Kidney (tissue), 14 donors: ENCODE data around the gene SEC14L6. TPM values are rescaled to one million over a fixed set of nuclear protein-coding genes. Genes with fewer than 3 reads are reported as not detected.

Experiments
- DNase-seq, 5 donors: peaks; one replicate each; pipeline ENCODE4 v3.0.0-alpha.2; 2013 to 2020
- FAIRE-seq: peaks from 2 replicates; lab custom pipeline; 2012; peaks lifted over from hg19 to GRCh38; lab: Jason Lieb, UNC
- H3K27ac ChIP-seq, 2 donors: one replicate each; pipeline ENCODE4 v1.7.0; 2013; ENCODE audit warnings: low read depth in 2 of 2, low read length in 2 of 2, inconsistent platforms in 1 of 2
- H3K27me3 ChIP-seq: one replicate; pipeline ENCODE4 v1.7.1; 2013; ENCODE audit warnings: low read length, inconsistent platforms; ENCODE audit not compliant: control insufficient read depth, insufficient read depth
- H3K36me3 ChIP-seq, 3 donors: one replicate each; pipeline versions ENCODE4 v1.7.0 to v1.7.1; 2013; ENCODE audit warnings: low read length in 3 of 3, control low read depth in 1 of 3, inconsistent platforms in 1 of 3; ENCODE audit not compliant: insufficient read depth in 3 of 3, control insufficient read depth in 2 of 3
- H3K4me1 ChIP-seq, 3 donors: one replicate each; pipeline versions ENCODE4 v1.7.0 to v1.7.1; 2013; ENCODE audit warnings: low read length in 3 of 3, inconsistent platforms in 1 of 3, low read depth in 1 of 3; ENCODE audit not compliant: control insufficient read depth in 2 of 3, insufficient read depth in 2 of 3
- H3K4me3 ChIP-seq, 3 donors: one replicate each; pipeline versions ENCODE4 v1.7.0 to v1.8.1; 2013; ENCODE audit warnings: low read length in 3 of 3, control low read depth in 1 of 3, inconsistent platforms in 1 of 3
- H3K9ac ChIP-seq, 3 donors: one replicate each; pipeline versions ENCODE4 v1.7.0 to v1.7.1; 2013; ENCODE audit warnings: low read length in 3 of 3, control low read depth in 1 of 3, inconsistent platforms in 1 of 3
- H3K9me3 ChIP-seq, 3 donors: one replicate each; pipeline versions ENCODE4 v1.7.0 to v1.7.1; 2013; ENCODE audit warnings: low read length in 3 of 3, control low read depth in 1 of 3, inconsistent platforms in 1 of 3; ENCODE audit not compliant: control insufficient read depth in 2 of 3, insufficient read depth in 1 of 3
- CTCF ChIP-seq: IDR thresholded peaks from 3 replicates; pipeline ENCODE4 v1.5.1; 2012; ENCODE audit warnings: mild to moderate bottlenecking, moderate library complexity, borderline replicate concordance; ENCODE audit not compliant: insufficient read depth; ENCODE audit errors: extremely low read depth
- intact Hi-C: fragments of 100-400 bp; cut with DNase I; formaldehyde crosslinking; loops from one replicate; pipeline ENCODE4 v1.11.1; 2022
- polyA plus RNA-seq: library from polyadenylated mRNA; stranded (reverse); fragments of 350-450 nt; fragmentation: Illumina TruSeq; extraction: RNeasy Lipid Tissue Mini Kit (QIAGEN cat#74804); gene quantifications from one replicate; pipeline ENCODE4 v1.2.3, GENCODE V29; 2014; ENCODE audit warnings: low read depth, low replicate concordance; ENCODE audit not compliant: insufficient read depth
- total RNA-seq: library from RNA; stranded (reverse); fragmentation: NEBNext Ultra II Directional; extraction: Animal tissue kit (Norgen Biotek cat#: 25700); gene quantifications from one replicate; pipeline ENCODE4 v1.2.1, GENCODE V29; 2021
- donor health status: control.
- donor health status: control.
- donor health status: control.
- donor health status: control.
- donor health status: control.
- donor health status: DM: yes; HTN: yes; CAD: no.
- donor health status: Normal renal cell carcinoma (clear cell type).

The SEC14L6 gene
- total and polyA plus RNA-seq, 2 donors from 2014 or later = 13.9 to 16.5 TPM

- H3K36me3 ChIP-seq = no peaks in the 10 kb centered on the region
- H3K9ac ChIP-seq = no peak overlapping the region
- no peak overlapping the region for H3K4me3 ChIP-seq
- DNase-seq (no peak), FAIRE-seq (no peak)
- H3K9me3 ChIP-seq = no peaks in the 10 kb centered on the region
- H3K27me3 ChIP-seq = no peaks in the 10 kb centered on the region
- no peaks in the 10 kb centered on the region for H3K4me1 ChIP-seq
- no peak overlapping the region for H3K27ac ChIP-seq
- intact Hi-C loops = no loop called here
- no peak for TF ChIP-seq CTCF
Measured at GRCh38 chr22:30511911-30512310, 34.6 kb downstream of the SEC14L6 start.

GRCh38 chr22:30511109-30511508, 35.4 kb downstream of the SEC14L6 start:
- intact Hi-C loops = no loop called here
- DNase-seq (no peak), FAIRE-seq (no peak)
- no peaks in the 10 kb centered on the region for H3K4me1 ChIP-seq
- no peaks in the 10 kb centered on the region for H3K9me3 ChIP-seq
- no peaks in the 10 kb centered on the region for H3K36me3 ChIP-seq
- no peak overlapping the region for H3K27ac ChIP-seq
- no peak overlapping the region for H3K9ac ChIP-seq
- H3K4me3 ChIP-seq = no peak overlapping the region
- no peaks in the 10 kb centered on the region for H3K27me3 ChIP-seq
- TF ChIP-seq CTCF = no peak

- Histone ChIP-seq H3K4me1 (no peaks in the 10 kb centered on the region), H3K27me3 (no peaks in the 10 kb centered on the region), H3K27ac (no peak overlapping the region), H3K9me3 (no peaks in the 10 kb centered on the region), H3K4me3 (no peak overlapping the region), H3K9ac (no peak overlapping the region), H3K36me3 (no peaks in the 10 kb centered on the region)
- FAIRE-seq = no peak
- intact Hi-C loops = no loop called here
- no peak for TF ChIP-seq CTCF
- no peak for DNase-seq
Measured at GRCh38 chr22:30508216-30508615, 38.3 kb downstream of the SEC14L6 start.

- no peak for FAIRE-seq
- H3K9me3 ChIP-seq = no peaks in the 10 kb centered on the region
- no peaks in the 10 kb centered on the region for H3K4me1 ChIP-seq
- H3K36me3 ChIP-seq = no peaks in the 10 kb centered on the region
- no peak for TF ChIP-seq CTCF
- no peak overlapping the region for H3K4me3 ChIP-seq
- H3K27me3 ChIP-seq = no peaks in the 10 kb centered on the region
- peak in 1 of 5 donors; percentile 15 for DNase-seq
- H3K9ac ChIP-seq = no peak overlapping the region
- intact Hi-C loops = no loop called here
- no peak overlapping the region for H3K27ac ChIP-seq
Measured at GRCh38 chr22:30507670-30508069, 38.9 kb downstream of the SEC14L6 start.
